SU-DHL-6 (cell line): Measurements from ENCODE around the gene TTC6.

Source experiments
- H2AFZ ChIP-seq: fragments of 200-600 bp; sonication (generic); 2 replicates; pipeline ENCODE4 v1.6.1; 2014; ENCODE audit warnings: low read depth, mild to moderate bottlenecking, moderate library complexity, mixed read lengths, antibody characterized with exemption, low read length; ENCODE audit not compliant: severe bottlenecking
- H3F3A ChIP-seq: fragments of 200-600 bp; shearing (Covaris generic); 2 replicates; pipeline ENCODE4 v1.6.0; 2016; ENCODE audit warnings: antibody characterized with exemption, mild to moderate bottlenecking; ENCODE audit not compliant: insufficient read depth
- H3K27ac ChIP-seq: fragments of 200-600 bp; sonication (generic); 2 replicates; pipeline ENCODE4 v1.5.1; 2016; ENCODE audit warnings: low read depth, mild to moderate bottlenecking, low read length, moderate library complexity, mixed read lengths
- H3K27me3 ChIP-seq: fragments of 200-600 bp; sonication (generic), shearing (Covaris generic); 2 replicates; pipeline ENCODE4 v1.6.0; 2014; ENCODE audit warnings: mild to moderate bottlenecking, low read length
- H3K36me3 ChIP-seq: fragments of 200-600 bp; sonication (generic); 2 replicates; pipeline ENCODE4 v1.6.1; 2014; ENCODE audit warnings: mild to moderate bottlenecking, low read length, mixed read lengths
- H3K4me2 ChIP-seq: fragments of 300-600, 200-600 bp; shearing (Covaris generic), sonication (generic); 2 replicates; pipeline ENCODE4 v1.6.0; 2014; ENCODE audit warnings: low read length, low read depth, mild to moderate bottlenecking; ENCODE audit not compliant: poor library complexity, severe bottlenecking
- H3K4me3 ChIP-seq: fragments of 200-600 bp; sonication (generic); 2 replicates; pipeline ENCODE4 v1.5.1; 2014; ENCODE audit warnings: antibody characterized with exemption, low read length, mild to moderate bottlenecking, mixed read lengths; ENCODE audit not compliant: insufficient read depth, poor library complexity, severe bottlenecking
- H3K79me2 ChIP-seq: fragments of 200-600 bp; sonication (generic); 2 replicates; pipeline ENCODE4 v1.6.1; 2014; ENCODE audit warnings: mild to moderate bottlenecking, low read length, moderate library complexity; ENCODE audit not compliant: insufficient read depth
- H3K9ac ChIP-seq: fragments of 200-600 bp; sonication (generic); 2 replicates; pipeline ENCODE4 v1.7.0; 2014; ENCODE audit warnings: mild to moderate bottlenecking, low read length
- H3K9me2 ChIP-seq: fragments of 200-600 bp; sonication (generic); replicated peaks from 2 replicates; pipeline ENCODE4 v1.6.1; 2014; ENCODE audit warnings: low read length; ENCODE audit not compliant: insufficient read depth
- H3K9me3 ChIP-seq: fragments of 200-600 bp; sonication (generic); 2 replicates; pipeline ENCODE4 v1.6.1; 2014; ENCODE audit warnings: low read length, mixed read lengths; ENCODE audit not compliant: insufficient read depth
- H4K20me1 ChIP-seq: fragments of 200-600 bp; sonication (generic); 2 replicates; pipeline ENCODE4 v1.6.1; 2014; ENCODE audit warnings: low read depth, mild to moderate bottlenecking, antibody characterized with exemption, low read length, moderate library complexity, mixed read lengths
- EZH2phosphoT487 ChIP-seq: fragments of 200-600 bp; sonication (generic), shearing (Covaris generic); conservative IDR thresholded peaks from 2 replicates; pipeline ENCODE4 v1.6.1; 2018; ENCODE audit warnings: mild to moderate bottlenecking, antibody characterized with exemption, low read length, moderate library complexity, mixed read lengths
- TF ChIP-seq, protein P1 (sequence below): fragments of 200-600 bp; sonication (generic); IDR thresholded peaks from one replicate; pipeline ENCODE4 v1.5.1; 2017; ENCODE audit warnings: antibody characterized with exemption, mild to moderate bottlenecking, low read length, moderate library complexity; ENCODE audit not compliant: insufficient read depth, poor library complexity, severe bottlenecking

Gene TTC6

DNA sequence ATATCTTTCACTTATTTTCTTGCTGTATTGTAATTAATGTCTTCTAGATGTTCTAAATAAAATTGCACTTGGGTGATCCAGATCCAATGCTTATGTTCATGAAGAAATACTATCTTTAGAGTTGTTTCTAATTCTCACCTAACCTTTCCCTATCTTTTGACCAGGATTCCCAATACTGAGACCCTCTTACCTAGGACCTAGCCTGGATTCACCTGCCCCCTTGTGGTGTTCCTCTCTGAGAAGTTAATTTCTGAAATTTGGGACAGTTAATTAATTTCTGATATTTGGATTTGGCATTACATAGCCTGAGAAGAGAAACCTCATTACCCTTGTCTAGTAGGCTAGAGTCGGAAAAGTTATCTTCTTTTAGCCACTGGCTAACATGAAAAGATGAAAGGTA, 29.9 kb upstream of the TTC6 start:
- Histone ChIP-seq H3K9ac (no peak overlapping the region), H3K79me2 (no peaks in the 10 kb centered on the region), H3K9me3 (no peaks in the 10 kb centered on the region), H3K36me3 (no peaks in the 10 kb centered on the region), H2AFZ (no peak overlapping the region), H3F3A (no peaks in the 10 kb centered on the region), H3K27me3 (no peaks in the 10 kb centered on the region), H4K20me1 (no peaks in the 10 kb centered on the region), H3K9me2 (no peaks in the 10 kb centered on the region), H3K4me2 (no peak overlapping the region), H3K4me3 (no peak overlapping the region), H3K27ac (no peak overlapping the region)
- TF ChIP-seq EZH2phosphoT487: no peak
- TF ChIP-seq, protein P1, sequence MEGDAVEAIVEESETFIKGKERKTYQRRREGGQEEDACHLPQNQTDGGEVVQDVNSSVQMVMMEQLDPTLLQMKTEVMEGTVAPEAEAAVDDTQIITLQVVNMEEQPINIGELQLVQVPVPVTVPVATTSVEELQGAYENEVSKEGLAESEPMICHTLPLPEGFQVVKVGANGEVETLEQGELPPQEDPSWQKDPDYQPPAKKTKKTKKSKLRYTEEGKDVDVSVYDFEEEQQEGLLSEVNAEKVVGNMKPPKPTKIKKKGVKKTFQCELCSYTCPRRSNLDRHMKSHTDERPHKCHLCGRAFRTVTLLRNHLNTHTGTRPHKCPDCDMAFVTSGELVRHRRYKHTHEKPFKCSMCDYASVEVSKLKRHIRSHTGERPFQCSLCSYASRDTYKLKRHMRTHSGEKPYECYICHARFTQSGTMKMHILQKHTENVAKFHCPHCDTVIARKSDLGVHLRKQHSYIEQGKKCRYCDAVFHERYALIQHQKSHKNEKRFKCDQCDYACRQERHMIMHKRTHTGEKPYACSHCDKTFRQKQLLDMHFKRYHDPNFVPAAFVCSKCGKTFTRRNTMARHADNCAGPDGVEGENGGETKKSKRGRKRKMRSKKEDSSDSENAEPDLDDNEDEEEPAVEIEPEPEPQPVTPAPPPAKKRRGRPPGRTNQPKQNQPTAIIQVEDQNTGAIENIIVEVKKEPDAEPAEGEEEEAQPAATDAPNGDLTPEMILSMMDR: no peak

DNA sequence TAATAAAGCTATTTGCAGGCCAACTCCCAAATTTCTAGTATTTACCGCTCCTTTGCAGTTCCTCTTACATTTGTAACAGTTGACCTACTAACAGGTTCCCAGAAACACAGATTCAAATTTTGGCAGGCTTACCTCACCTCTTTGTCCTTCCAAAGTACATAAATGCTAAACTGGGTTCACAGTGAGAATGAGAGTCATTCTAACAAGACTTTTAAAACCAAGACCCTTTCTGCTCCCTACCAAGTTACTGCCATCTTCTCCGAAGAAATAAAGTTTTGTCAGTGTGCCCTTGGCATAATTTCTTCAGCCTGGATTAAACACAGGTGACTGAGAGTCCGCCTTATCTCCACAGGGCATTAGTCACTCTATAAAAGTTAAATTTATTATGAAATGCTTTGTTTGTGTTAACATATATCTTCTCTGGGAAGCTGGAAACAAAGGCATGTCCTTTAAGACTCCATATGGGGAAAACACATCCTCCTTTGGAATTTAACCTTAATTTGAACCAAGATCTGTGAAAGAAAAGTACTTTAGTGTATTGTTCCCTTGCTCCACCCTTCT, 28.5 kb upstream of the TTC6 start:
- Histone ChIP-seq H3K36me3 (no peaks in the 10 kb centered on the region), H2AFZ (no peak overlapping the region), H3K4me2 (no peak overlapping the region), H3K4me3 (no peak overlapping the region), H3K79me2 (no peaks in the 10 kb centered on the region), H3K27ac (no peak overlapping the region), H3F3A (no peaks in the 10 kb centered on the region), H3K27me3 (no peaks in the 10 kb centered on the region), H4K20me1 (no peaks in the 10 kb centered on the region), H3K9ac (no peak overlapping the region), H3K9me2 (no peaks in the 10 kb centered on the region), H3K9me3 (no peaks in the 10 kb centered on the region)
- no peak for TF ChIP-seq EZH2phosphoT487
- TF ChIP-seq, protein P1: no peak

DNA sequence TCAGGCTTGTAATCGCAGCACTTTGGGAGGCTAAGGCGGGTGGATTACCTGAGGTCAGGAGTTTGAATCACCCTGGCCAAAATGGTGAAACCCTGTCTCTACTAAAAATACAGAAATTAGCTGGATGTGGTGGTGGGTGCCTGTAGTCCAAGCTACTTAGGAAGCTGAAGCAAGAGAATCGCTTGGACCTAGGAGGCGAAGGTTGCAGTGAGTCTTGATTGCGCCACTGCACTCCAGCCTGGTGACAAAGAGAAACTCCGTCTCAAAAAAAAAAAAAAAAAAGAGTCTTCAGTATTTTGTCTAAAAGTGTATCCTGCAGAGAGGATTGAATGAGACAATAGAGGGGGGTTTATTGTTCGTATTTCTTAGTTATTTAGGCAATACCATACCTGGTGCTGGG, 25.7 kb upstream of the TTC6 start:
- Histone ChIP-seq H3K79me2 (no peaks in the 10 kb centered on the region), H3K4me2 (no peak overlapping the region), H3K36me3 (no peaks in the 10 kb centered on the region)

More for the DNA sequence above, 25.7 kb upstream of the TTC6 start:
- H3K27me3 ChIP-seq: no peaks in the 10 kb centered on the region
- H3K9ac ChIP-seq: no peak overlapping the region
- H3F3A ChIP-seq: no peaks in the 10 kb centered on the region
- H3K4me3 ChIP-seq: no peak overlapping the region
- no peak overlapping the region for H2AFZ ChIP-seq
- no peaks in the 10 kb centered on the region for H4K20me1 ChIP-seq
- no peak for TF ChIP-seq EZH2phosphoT487
- TF ChIP-seq, protein P1: no peak
- no peak overlapping the region for H3K27ac ChIP-seq
- H3K9me2 ChIP-seq: no peaks in the 10 kb centered on the region
- no peaks in the 10 kb centered on the region; the same call in 1 of the 2 replicates for H3K9me3 ChIP-seq
